GM23338 (cell line): Measurements from ENCODE around the gene ATP8A1. TPM values are rescaled to one million over a fixed set of nuclear protein-coding genes. Genes with fewer than 3 reads are reported as not detected.

Experiments used
- ATAC-seq: fragments of 200-7000 bp; cut with Tn5 transposase; 3 replicates; pipeline ENCODE4 v1.9.1; 2020
- DNase-seq: peaks from one replicate; pipeline ENCODE4 v3.0.0-alpha.2; 2015; ENCODE audit warnings: low spot score
- H2AFZ ChIP-seq: fragments of 200-600 bp; sonication (generic); 2 replicates; pipeline ENCODE4 v1.8.0; 2016; ENCODE audit warnings: antibody characterized with exemption, mild to moderate bottlenecking, moderate library complexity
- H3F3A ChIP-seq: fragments of 200-600 bp; sonication (generic); replicated peaks from 2 replicates; pipeline ENCODE4 v1.8.0; 2017; ENCODE audit warnings: antibody characterized with exemption, mixed run types, low read depth
- H3K27ac ChIP-seq: fragments of 200-600 bp; sonication (generic); 2 replicates; pipeline ENCODE4 v1.6.1; 2016; ENCODE audit warnings: low read depth
- H3K27me3 ChIP-seq: fragments of 200-600 bp; sonication (generic); 2 replicates; pipeline ENCODE4 v1.8.0; 2016; ENCODE audit warnings: mild to moderate bottlenecking, mixed run types, moderate library complexity; ENCODE audit not compliant: insufficient read depth
- H3K36me3 ChIP-seq: fragments of 200-600 bp; sonication (generic); 2 replicates; pipeline ENCODE4 v1.8.0; 2016; ENCODE audit warnings: mild to moderate bottlenecking; ENCODE audit not compliant: insufficient read depth
- H3K4me1 ChIP-seq: fragments of 200-600 bp; sonication (generic); 2 replicates; pipeline ENCODE4 v1.8.0; 2016; ENCODE audit warnings: mild to moderate bottlenecking, moderate library complexity; ENCODE audit not compliant: insufficient read depth
- H3K4me2 ChIP-seq: fragments of 200-600 bp; sonication (generic); 2 replicates; pipeline ENCODE4 v1.7.1; 2017; ENCODE audit warnings: mixed run types
- H3K4me3 ChIP-seq: fragments of 200-600 bp; sonication (generic); 2 replicates; pipeline ENCODE4 v1.6.1; 2016; ENCODE audit warnings: mixed run types
- H3K79me2 ChIP-seq: fragments of 200-600 bp; sonication (generic); replicated peaks from 2 replicates; pipeline ENCODE4 v1.8.0; 2017; ENCODE audit warnings: mild to moderate bottlenecking; ENCODE audit not compliant: insufficient read depth
- H3K9me2 ChIP-seq: fragments of 200-600 bp; sonication (generic); 2 replicates; pipeline ENCODE4 v1.8.0; 2017; ENCODE audit not compliant: insufficient read depth
- H4K20me1 ChIP-seq: fragments of 200-600 bp; sonication (generic); replicated peaks from 2 replicates; pipeline ENCODE4 v1.8.0; 2017; ENCODE audit warnings: mild to moderate bottlenecking; ENCODE audit not compliant: insufficient read depth
- H3K27ac Mint-ChIP-seq: 2 replicates; pipeline ENCODE4 v1.8.0; 2020; ENCODE audit warnings: inconsistent platforms, mild to moderate bottlenecking, moderate library complexity, mixed read lengths
- H3K27me3 Mint-ChIP-seq: 3 replicates; pipeline ENCODE4 v1.8.0; 2022; ENCODE audit warnings: low read depth, mild to moderate bottlenecking, moderate library complexity, mixed read lengths, inconsistent platforms; ENCODE audit not compliant: insufficient read depth, poor library complexity
- H3K36me3 Mint-ChIP-seq: 3 replicates; pipeline ENCODE4 v1.8.0; 2021; ENCODE audit warnings: low read depth, mild to moderate bottlenecking, inconsistent platforms, moderate library complexity, mixed read lengths
- H3K4me1 Mint-ChIP-seq: 3 replicates; pipeline ENCODE4 v1.8.0; 2020; ENCODE audit warnings: mild to moderate bottlenecking, inconsistent platforms, mixed read lengths
- H3K4me3 Mint-ChIP-seq: 3 replicates; pipeline ENCODE4 v1.8.0; 2021; ENCODE audit warnings: moderate library complexity, mild to moderate bottlenecking, inconsistent platforms, mixed read lengths
- H3K9me3 Mint-ChIP-seq: 3 replicates; pipeline ENCODE4 v1.8.0; 2020; ENCODE audit warnings: moderate library complexity, mild to moderate bottlenecking, inconsistent platforms, mixed read lengths
- CREB1 ChIP-seq: fragments of 250-450 bp; sonication (Bioruptor Pico); IDR thresholded peaks from 2 replicates; pipeline ENCODE4 v1.5.0; 2020; ENCODE audit warnings: low read depth, mild to moderate bottlenecking, moderate library complexity
- CTCF ChIP-seq, 2 experiments: fragments of 200-600 bp in 1 of 2; sonication (generic) in 1 of 2; conservative IDR thresholded peaks; 2 replicates each; pipeline versions ENCODE4 v1.5.1 to v1.6.1; 2016 to 2017; ENCODE audit warnings: antibody characterized with exemption in 2 of 2, low read depth in 2 of 2, mild to moderate bottlenecking in 2 of 2, moderate library complexity in 1 of 2
- ETS1 ChIP-seq: IDR thresholded peaks from 2 replicates; pipeline ENCODE4 v1.6.1; 2016; ENCODE audit warnings: antibody characterized with exemption
- EZH2 ChIP-seq: fragments of 200-600 bp; sonication (generic); IDR thresholded peaks from one replicate; pipeline ENCODE4 v1.8.0; 2017; ENCODE audit warnings: antibody characterized with exemption, mild to moderate bottlenecking, low read depth; ENCODE audit not compliant: unreplicated experiment
- EZH2phosphoT487 ChIP-seq: fragments of 200-600 bp; sonication (generic); IDR thresholded peaks from one replicate; pipeline ENCODE4 v1.8.1; 2018; ENCODE audit warnings: antibody characterized with exemption; ENCODE audit not compliant: unreplicated experiment
- JUNB ChIP-seq: IDR thresholded peaks from one replicate; pipeline ENCODE4 v1.6.1; 2016; ENCODE audit warnings: antibody characterized with exemption; ENCODE audit not compliant: unreplicated experiment
- NANOG ChIP-seq: IDR thresholded peaks from 2 replicates; pipeline ENCODE4 v1.6.1; 2016; ENCODE audit warnings: antibody characterized with exemption, borderline replicate concordance
- POLR2AphosphoS5 ChIP-seq: IDR thresholded peaks from 2 replicates; pipeline ENCODE4 v1.6.1; 2016; ENCODE audit warnings: antibody characterized with exemption, low read depth
- STAT1 ChIP-seq: IDR thresholded peaks from one replicate; pipeline ENCODE4 v1.6.1; 2016; ENCODE audit warnings: antibody characterized with exemption; ENCODE audit not compliant: unreplicated experiment
- ZNF114 ChIP-seq: fragments of 250-450 bp; sonication (Bioruptor Pico); IDR thresholded peaks from 2 replicates; pipeline ENCODE4 v1.5.0; 2020; ENCODE audit warnings: mild to moderate bottlenecking, moderate library complexity
- ZNF331 ChIP-seq: fragments of 250-450 bp; sonication (Bioruptor Pico); IDR thresholded peaks from 2 replicates; pipeline ENCODE4 v1.5.0; 2020; ENCODE audit warnings: low read depth, mild to moderate bottlenecking, moderate library complexity
- ZNF462 ChIP-seq: fragments of 250-450 bp; sonication (Bioruptor Pico); IDR thresholded peaks from 2 replicates; pipeline ENCODE4 v1.5.0; 2020; ENCODE audit warnings: mild to moderate bottlenecking, moderate library complexity
- polyA plus RNA-seq: library from polyadenylated mRNA; unstranded; fragments of >200 nt; fragmentation: Nextera tagmentation; extraction: Ambion mirVana; gene quantifications from 2 replicates; pipeline ENCODE4 v1.2.1, GENCODE V29; 2016
- total RNA-seq: library from RNA; depleted of rRNA; stranded (reverse); fragments of >200 nt; shearing (Covaris generic); gene quantifications from 2 replicates; pipeline ENCODE4 v1.2.3, GENCODE V29; 2014
- TF ChIP-seq, protein P1 (sequence below): IDR thresholded peaks from one replicate; pipeline ENCODE4 v1.6.1; 2018; ENCODE audit warnings: antibody characterized with exemption; ENCODE audit not compliant: unreplicated experiment

ATP8A1 gene
- total and polyA plus RNA-seq, 2 experiments from 2014 or later: 6.8 to 66.3 TPM

GRCh38 chr4:42471896-42472295 lies 185.0 kb downstream of the ATP8A1 start:
- no peaks in the 10 kb centered on the region for H3K36me3 Mint-ChIP-seq
- Histone ChIP-seq H4K20me1 (no peaks in the 10 kb centered on the region), H2AFZ (no peak overlapping the region), H3K4me2 (no peak overlapping the region), H3K4me1 (peaks cover 7% of the 10 kb centered on the region; the same call in 1 of the 2 replicates), H3K4me3 (no peak overlapping the region), H3K9me2 (no peaks in the 10 kb centered on the region), H3K36me3 (no peaks in the 10 kb centered on the region), H3F3A (no peaks in the 10 kb centered on the region), H3K27me3 (no peaks in the 10 kb centered on the region), H3K27ac (no peak overlapping the region), H3K79me2 (no peaks in the 10 kb centered on the region)
- no peak overlapping the region for H3K4me3 Mint-ChIP-seq
- no peak for DNase-seq
- no peak overlapping the region for H3K27ac Mint-ChIP-seq
- H3K27me3 Mint-ChIP-seq: peaks cover 6% of the 10 kb centered on the region
- no peak for ATAC-seq
- H3K4me1 Mint-ChIP-seq: peaks cover 23% of the 10 kb centered on the region
- no peak for TF ChIP-seq ZNF462 (CRISPR knock-in tag)
- TF ChIP-seq, protein P1, sequence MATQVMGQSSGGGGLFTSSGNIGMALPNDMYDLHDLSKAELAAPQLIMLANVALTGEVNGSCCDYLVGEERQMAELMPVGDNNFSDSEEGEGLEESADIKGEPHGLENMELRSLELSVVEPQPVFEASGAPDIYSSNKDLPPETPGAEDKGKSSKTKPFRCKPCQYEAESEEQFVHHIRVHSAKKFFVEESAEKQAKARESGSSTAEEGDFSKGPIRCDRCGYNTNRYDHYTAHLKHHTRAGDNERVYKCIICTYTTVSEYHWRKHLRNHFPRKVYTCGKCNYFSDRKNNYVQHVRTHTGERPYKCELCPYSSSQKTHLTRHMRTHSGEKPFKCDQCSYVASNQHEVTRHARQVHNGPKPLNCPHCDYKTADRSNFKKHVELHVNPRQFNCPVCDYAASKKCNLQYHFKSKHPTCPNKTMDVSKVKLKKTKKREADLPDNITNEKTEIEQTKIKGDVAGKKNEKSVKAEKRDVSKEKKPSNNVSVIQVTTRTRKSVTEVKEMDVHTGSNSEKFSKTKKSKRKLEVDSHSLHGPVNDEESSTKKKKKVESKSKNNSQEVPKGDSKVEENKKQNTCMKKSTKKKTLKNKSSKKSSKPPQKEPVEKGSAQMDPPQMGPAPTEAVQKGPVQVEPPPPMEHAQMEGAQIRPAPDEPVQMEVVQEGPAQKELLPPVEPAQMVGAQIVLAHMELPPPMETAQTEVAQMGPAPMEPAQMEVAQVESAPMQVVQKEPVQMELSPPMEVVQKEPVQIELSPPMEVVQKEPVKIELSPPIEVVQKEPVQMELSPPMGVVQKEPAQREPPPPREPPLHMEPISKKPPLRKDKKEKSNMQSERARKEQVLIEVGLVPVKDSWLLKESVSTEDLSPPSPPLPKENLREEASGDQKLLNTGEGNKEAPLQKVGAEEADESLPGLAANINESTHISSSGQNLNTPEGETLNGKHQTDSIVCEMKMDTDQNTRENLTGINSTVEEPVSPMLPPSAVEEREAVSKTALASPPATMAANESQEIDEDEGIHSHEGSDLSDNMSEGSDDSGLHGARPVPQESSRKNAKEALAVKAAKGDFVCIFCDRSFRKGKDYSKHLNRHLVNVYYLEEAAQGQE: no peak
- TF ChIP-seq EZH2: no peak
- no peak for TF ChIP-seq POLR2AphosphoS5
- TF ChIP-seq EZH2phosphoT487: no peak
- TF ChIP-seq NANOG: no peak
- TF ChIP-seq ZNF114 (CRISPR knock-in tag): no peak
- TF ChIP-seq ZNF331 (CRISPR knock-in tag): no peak
- TF ChIP-seq ETS1: no peak
- TF ChIP-seq STAT1: no peak
- TF ChIP-seq CTCF (conservative IDR thresholded peaks at IDR 0.05; ENCODE audit: low read depth in 2 of 2): no peak
- TF ChIP-seq CREB1 (CRISPR knock-in tag): no peak
- TF ChIP-seq JUNB: no peak
- H3K9me3 Mint-ChIP-seq: no peaks in the 10 kb centered on the region; the same call in 2 of the 3 replicates
